Ishikawa (cell line): Measurements from ENCODE around the gene ONECUT2.

Experiments
- CEBPB ChIP-seq: IDR thresholded peaks from 2 replicates; pipeline ENCODE4 v1.6.1; 2012
- EGR1 ChIP-seq: IDR thresholded peaks from 2 replicates; pipeline ENCODE4 v1.6.1; 2012
- EP300 ChIP-seq: IDR thresholded peaks from 2 replicates; pipeline ENCODE4 v1.6.1; 2012; ENCODE audit warnings: borderline replicate concordance
- NFIC ChIP-seq: IDR thresholded peaks from 2 replicates; pipeline ENCODE4 v1.6.1; 2012
- RAD21 ChIP-seq: IDR thresholded peaks from 2 replicates; pipeline ENCODE4 v1.6.1; 2012; ENCODE audit warnings: low read depth
- TF ChIP-seq, protein P1 (sequence below): IDR thresholded peaks from 2 replicates; pipeline ENCODE4 v1.6.1; 2012; ENCODE audit warnings: low read depth, mild to moderate bottlenecking
- TF ChIP-seq, protein P2 (sequence below): IDR thresholded peaks from 2 replicates; pipeline ENCODE4 v1.6.1; 2012
- TF ChIP-seq, protein P3 (sequence below): IDR thresholded peaks from 2 replicates; pipeline ENCODE4 v1.6.1; 2012

DNA sequence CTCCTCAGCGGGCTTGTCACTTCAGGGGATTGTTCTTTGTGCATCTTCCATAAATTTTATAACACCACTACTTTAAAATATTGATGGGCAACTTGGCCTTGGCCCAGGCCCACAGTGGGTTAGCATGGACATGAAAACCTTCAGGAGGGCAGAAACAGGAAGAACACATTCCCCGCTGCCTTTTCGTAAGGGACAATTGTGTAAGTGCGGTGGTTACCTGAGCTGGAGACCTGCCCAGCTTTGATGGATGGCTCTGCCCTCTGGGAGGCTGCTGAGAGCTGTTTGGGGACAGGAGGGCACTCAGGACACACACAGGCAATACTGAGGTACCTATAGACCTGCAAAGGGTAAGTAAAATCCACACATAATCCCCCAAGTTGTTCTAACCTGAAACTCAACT lies 104.5 kb downstream of the ONECUT2 start:
- no peak for TF ChIP-seq EP300
- TF ChIP-seq, protein P1, sequence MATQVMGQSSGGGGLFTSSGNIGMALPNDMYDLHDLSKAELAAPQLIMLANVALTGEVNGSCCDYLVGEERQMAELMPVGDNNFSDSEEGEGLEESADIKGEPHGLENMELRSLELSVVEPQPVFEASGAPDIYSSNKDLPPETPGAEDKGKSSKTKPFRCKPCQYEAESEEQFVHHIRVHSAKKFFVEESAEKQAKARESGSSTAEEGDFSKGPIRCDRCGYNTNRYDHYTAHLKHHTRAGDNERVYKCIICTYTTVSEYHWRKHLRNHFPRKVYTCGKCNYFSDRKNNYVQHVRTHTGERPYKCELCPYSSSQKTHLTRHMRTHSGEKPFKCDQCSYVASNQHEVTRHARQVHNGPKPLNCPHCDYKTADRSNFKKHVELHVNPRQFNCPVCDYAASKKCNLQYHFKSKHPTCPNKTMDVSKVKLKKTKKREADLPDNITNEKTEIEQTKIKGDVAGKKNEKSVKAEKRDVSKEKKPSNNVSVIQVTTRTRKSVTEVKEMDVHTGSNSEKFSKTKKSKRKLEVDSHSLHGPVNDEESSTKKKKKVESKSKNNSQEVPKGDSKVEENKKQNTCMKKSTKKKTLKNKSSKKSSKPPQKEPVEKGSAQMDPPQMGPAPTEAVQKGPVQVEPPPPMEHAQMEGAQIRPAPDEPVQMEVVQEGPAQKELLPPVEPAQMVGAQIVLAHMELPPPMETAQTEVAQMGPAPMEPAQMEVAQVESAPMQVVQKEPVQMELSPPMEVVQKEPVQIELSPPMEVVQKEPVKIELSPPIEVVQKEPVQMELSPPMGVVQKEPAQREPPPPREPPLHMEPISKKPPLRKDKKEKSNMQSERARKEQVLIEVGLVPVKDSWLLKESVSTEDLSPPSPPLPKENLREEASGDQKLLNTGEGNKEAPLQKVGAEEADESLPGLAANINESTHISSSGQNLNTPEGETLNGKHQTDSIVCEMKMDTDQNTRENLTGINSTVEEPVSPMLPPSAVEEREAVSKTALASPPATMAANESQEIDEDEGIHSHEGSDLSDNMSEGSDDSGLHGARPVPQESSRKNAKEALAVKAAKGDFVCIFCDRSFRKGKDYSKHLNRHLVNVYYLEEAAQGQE = no peak
- TF ChIP-seq, protein P2, sequence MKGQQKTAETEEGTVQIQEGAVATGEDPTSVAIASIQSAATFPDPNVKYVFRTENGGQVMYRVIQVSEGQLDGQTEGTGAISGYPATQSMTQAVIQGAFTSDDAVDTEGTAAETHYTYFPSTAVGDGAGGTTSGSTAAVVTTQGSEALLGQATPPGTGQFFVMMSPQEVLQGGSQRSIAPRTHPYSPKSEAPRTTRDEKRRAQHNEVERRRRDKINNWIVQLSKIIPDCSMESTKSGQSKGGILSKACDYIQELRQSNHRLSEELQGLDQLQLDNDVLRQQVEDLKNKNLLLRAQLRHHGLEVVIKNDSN = no peak
- TF ChIP-seq RAD21 = no peak
- no peak for TF ChIP-seq EGR1
- TF ChIP-seq, protein P3, sequence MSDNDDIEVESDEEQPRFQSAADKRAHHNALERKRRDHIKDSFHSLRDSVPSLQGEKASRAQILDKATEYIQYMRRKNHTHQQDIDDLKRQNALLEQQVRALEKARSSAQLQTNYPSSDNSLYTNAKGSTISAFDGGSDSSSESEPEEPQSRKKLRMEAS = no peak
- no peak for TF ChIP-seq NFIC
- no peak for TF ChIP-seq CEBPB
